Activated CD4-positive, alpha-beta T cell treated with anti-CD3 and anti-CD28 coated beads for 24 hours (primary cell): ENCODE data around the gene FOXK1.
"Not testable (repeated sequence)": the region's sequence is repeated elsewhere in the genome, so short reads cannot be mapped to it uniquely, and the experiment has no call there.

ENCODE experiments used
- DNase-seq, 2 donors: peaks; one replicate each; pipeline ENCODE4 v3.0.0-alpha.2; 2020; ENCODE audit warnings: low read depth in 2 of 2

The FOXK1 gene

DNA sequence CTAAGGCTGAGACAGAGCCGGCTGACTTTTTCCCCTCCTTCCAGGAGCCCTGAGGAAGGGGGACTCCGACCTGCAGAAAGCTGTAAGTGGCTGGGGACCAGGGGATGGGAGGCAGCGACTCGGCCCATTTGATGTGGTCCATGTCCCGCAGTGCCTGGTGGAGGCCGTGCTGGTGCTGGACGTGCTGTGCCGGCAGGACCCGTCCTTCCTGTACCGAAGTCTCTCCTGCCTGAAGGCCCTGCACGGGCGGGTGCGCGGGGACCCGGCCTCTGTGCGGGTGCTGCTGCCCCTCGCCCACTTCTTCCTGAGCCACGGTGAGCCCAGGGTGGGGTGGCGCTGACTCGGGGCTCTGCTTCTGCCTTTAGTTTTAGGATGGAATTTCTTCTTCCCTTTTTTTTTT is 103.3 kb downstream of the FOXK1 start:
- no peak for DNase-seq

DNA sequence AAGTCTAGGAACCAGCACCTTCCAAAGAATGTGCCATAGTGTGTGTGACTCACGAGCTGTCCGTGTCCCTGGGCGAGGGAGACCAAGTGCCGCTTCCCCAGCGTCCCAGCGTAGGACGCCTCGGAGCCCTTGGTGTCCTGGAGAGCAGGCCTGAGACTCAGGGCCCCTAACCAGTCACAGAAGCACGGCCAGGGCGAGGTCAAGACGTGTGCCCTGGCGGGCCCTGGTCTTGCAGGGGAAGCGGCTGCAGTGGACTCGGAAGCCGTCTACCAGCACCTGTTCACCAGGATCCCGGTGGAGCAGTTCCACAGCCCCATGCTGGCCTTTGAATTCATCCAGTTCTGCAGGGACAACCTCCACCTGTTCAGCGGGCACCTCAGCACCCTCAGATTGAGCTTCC is 103.9 kb downstream of the FOXK1 start:
- DNase-seq: no peak

DNA sequence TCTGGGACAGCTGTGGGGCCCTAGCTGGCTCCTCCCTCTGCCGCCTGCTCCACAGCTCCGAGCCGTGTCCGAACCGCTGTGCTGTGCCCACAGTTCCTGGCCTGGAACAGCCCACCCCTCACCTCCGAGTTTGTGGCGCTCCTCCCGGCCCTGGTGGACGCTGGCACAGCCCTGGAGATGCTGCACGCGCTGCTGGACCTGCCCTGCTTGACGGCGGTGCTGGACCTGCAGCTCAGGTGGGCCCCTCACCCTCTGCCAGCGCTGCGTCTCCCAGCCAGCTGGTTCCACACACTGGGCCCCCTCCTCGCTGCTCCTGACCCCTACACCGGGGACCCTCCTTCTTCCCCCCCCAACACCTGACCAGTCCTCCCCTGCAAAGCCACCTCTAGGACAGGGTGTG is 105.4 kb downstream of the FOXK1 start:
- no peak for DNase-seq

DNA sequence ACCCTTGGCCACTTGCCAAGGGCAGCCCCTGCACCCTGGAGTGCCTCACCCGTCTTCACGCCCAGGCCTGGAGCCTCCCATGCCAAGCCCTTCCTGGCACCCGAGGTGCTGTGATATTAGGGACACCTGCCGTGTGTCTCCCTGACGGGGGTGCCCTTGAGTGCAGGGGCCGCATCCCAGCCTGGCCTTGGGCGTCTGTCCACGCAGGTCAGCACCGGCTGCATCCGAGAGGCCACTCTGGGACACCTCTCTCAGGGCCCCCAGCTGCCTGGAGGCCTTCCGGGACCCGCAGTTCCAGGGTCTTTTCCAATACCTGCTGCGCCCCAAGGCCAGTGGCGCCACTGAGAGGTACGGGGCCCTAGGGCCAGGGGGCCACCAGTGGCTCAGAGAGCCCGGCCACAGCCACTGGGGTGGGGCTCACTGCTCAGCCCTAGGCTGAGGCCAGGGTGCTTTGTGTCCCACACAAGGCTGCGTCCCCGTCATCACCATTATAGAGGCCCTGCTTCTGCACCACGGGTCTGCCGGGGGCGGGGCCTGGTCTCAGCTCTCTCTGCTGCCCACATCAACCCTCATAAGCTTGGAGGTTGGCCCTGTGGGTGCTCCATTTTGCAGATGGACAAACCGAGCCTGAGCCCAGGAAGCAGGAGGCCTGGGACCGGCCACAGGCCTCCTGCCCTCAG is 106.0 kb downstream of the FOXK1 start:
- DNase-seq: no peak

DNA sequence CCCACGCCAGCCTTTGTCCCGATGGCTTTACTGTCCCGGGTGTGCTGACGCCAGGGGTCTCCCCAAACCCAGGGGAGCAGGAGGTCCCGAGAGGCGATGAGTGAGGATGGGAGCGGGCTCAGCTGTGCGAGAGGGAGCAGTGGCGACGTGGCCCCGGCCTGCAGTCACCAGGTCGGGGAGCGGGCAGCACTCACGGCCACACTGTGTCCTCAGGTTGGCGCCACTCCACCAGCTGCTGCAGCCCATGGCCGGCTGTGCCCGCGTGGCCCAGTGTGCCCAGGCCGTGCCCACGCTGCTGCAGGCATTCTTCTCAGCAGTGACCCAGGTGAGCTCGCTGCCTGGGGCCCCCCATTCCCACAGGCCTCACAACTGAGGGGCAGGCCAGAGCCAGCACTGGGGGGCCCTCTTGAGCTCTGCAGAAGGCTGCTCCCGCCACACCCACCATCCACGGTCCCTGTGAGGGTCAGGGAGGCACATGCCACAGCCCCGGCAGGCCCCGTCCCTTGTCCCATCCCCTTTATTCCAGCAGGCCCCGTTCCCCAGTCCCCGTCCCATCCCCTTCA is 106.6 kb downstream of the FOXK1 start:
- no peak for DNase-seq

DNA sequence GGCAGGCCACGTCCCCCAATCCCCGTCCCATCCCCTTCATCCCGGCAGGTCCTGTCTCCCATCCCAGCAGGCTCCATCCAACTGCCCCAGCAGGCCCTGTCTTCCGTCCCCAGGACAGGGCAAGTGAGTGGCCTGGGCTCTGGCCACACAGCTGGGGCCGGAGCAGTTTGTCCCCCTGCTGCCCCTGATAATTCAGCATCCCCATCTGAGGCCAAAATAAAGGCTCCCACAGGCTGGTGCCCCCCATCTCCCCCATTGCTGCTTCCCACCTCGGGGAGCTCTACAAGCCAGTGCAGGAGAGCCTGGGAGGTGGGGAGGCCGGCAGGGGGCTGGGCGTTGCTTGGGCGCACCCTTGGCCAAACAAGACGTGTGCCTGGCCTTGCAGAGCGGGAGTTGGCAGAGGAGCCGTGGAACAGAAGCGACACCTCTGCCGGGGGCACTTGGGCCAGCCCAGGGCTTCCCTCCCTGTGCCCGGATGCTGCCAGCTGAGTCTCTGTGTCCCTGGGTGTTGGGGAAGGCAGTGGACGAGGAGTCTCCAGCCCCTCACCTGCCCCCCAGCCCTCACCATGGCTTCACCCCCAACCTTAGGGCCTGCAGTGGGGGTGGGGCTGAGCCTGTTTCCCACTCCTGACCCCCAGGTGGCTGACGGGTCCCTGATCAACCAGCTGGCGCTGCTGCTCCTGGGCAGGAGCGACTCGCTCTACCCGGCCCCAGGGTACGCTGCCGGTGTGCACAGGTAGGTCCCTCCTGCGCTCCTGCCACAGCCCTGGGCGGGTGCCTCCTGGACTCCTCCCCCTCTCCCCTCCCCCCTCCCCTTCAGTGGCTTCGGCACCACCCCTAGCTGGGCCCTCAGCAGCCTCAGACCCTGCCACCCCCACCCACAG is 107.3 kb downstream of the FOXK1 start:
- no peak for DNase-seq

DNA sequence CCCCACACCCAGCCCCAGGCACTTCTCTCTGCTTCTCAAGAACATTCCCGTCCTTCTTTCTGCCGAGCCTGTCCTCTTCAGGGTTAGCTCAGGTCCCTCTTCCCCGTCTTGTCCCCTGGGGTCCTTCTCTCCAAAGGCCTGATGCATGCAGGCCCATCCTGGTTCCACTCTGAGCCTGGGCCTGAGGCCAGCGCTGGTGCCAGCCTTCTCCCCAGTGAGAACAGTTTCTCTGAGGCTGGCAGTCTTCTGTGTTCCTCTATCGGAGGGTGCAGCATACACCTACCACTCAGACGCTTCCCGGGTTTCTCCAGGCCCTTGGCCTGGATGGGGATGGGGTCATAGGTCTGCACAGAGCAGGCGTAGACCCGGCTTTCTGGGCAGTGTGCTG is 108.0 kb downstream of the FOXK1 start:
- DNase-seq: no peak

DNA sequence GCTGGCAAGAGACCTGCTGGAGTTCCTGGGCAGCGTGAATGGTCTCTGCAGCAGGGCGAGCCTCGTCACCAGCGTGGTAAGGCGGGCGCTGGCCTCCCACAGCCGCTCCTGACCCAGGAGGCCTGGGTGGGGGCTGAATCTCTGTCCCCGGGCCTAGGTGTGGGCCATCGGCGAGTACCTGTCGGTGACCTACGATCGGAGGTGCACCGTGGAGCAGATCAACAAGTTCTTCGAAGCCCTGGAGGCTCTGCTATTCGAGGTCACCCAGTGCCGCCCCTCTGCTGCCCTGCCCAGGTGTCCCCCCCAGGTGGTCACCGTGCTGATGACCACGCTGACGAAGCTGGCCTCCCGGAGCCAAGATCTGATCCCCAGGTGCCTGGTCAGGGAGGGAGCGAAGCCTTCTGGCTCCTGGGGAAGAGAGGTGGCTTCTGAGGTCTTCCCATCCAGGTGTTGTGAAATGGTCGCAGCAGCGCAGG is 108.5 kb downstream of the FOXK1 start:
- no peak for DNase-seq

DNA sequence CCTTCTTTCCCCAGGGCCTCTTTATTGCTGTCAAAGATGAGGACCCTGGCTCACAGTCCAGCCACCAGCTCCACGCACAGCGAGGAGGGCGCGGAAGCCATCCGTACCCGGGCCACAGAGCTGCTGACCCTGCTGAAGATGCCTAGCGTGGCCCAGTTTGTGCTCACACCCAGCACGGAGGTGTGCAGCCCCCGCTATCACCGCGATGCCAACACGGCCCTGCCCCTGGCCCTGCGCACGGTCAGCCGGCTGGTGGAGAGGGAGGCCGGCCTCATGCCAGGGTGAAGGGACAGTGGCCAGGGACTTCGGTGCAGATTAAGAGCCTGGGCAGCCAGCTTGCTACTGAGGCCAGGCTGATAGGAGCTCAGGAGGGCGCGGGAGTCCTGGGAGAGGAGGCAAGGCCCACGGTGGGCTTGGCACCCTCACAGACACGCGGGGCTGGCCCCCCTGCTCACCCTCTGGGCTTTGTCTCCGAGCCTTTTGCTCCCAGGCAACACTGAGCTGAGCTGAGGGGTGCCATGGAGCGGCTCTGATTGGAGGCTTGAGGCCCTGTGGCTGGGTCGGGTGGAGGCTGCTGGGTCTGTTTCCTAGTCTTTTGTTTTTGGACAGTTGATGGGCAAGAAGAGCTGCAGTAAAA is 109.1 kb downstream of the FOXK1 start:
- DNase-seq: no peak

DNA sequence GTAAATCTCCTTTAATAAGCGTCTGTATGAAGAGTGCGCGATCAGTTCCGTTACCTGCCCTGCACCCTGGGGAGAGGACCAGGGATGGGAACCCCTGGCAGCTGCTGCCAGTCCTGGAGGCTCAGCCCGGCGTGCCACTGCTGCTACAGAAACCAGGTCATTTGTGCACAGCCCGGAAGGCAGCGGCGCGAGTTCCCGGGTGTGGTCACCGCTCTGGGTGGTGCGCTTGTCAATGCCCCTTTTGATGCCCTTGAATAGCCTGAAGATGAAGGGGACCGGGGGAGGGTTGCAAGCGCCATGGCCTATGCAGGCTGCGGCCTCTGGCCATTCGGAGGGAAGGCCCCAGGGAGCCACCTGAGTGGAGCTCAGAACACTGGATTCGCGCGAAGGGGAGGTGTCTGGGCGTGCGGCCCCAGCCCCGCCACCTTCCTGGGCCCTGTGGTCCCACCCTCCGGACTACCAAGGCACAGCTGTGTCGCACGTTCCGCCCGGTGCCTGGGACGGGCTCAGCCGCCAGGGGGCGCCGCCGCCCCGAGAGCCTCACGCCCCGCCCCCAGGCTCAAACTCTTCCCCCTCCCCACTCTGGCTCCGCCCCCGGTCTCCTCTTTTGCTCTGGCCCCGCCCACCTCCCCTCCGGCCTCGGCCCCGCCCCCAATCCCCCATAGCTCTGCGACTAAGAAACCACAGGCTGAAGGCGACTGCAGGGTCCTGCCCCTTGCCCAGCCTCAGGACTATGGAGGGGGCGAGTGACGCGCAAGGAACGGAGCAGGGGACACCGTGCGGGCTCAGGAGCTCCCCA is 109.8 kb downstream of the FOXK1 start:
- DNase-seq: peak; percentile 73 to 82

DNA sequence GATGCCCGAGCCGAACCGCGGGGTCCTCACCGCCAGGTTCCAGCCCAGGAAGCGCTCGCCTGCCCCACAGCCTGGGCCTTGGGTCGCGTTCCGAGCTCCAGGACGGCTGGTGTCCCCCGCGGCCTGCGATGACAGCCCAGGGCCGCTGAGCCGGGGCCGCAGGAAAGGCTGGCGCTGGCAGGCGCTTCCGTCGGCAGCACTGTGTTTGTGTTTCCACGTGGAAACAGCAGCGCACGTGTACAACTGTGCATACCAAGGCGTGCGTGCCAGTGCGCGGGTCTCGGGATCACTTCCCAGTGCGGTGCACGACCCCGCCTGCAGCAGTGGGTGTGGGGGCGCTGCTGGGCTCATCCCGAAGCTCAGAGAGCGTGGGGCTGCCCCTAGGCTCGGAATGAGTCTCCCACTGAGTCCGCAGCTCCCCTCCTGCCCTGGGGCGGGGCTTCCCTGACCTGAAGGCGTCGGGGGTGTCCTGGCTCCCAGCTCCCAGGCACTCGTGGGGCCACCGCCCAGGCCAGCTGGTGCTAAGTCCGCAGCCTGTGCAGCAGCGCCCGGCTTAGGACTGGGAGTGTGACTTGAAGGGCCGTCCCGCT is 110.5 kb downstream of the FOXK1 start:
- no peak for DNase-seq

DNA sequence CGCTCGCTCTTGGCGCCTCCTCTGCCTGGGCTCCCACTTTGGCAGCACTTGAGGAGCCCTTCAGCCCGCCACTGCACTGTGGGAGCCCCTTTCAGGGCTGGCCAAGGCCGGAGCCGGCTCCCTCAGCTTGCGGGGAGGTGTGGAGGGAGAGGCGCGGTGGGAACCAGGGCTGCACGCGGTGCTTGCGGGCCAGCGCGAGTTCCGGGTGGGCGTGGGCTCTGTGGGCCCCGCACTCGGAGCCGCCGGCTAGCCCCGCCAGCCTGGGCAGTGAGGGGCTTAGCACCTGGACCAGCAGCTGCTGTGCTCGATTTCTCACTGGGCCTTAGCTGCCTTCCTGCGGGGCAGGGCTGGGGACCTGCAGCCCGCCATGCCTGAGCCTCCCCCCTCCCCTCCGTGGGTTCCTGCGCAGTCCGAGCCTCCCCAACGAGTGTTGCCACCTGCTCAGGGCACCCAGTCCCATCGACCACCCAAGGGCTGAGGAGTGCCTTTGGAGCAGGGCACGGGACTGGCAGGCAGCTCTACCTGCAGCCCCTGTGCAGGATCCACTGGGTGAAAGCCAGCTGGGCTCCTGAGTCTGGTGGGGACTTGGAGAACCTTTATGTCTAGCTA is 111.4 kb downstream of the FOXK1 start:
- not testable (repeated sequence) for DNase-seq

DNA sequence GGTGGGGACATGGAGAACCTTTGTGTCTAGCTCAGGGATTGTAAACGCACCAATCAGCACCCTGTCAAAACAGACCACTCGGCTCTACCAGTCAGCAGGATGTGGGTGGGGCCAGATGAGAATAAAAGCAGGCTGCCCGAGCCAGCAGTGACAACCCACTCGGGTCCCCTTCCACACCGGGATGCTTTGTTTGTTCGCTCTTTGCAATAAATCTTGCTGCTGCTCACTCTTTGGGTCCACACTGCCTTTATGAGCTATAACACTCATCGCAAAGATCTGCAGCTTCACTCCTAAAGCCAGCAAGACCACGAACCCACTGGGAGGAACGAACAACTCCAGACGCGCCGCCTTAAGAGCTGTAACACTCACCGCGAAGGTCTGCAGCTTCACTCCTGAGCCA is 112.1 kb downstream of the FOXK1 start:
- DNase-seq: not testable (repeated sequence)

DNA sequence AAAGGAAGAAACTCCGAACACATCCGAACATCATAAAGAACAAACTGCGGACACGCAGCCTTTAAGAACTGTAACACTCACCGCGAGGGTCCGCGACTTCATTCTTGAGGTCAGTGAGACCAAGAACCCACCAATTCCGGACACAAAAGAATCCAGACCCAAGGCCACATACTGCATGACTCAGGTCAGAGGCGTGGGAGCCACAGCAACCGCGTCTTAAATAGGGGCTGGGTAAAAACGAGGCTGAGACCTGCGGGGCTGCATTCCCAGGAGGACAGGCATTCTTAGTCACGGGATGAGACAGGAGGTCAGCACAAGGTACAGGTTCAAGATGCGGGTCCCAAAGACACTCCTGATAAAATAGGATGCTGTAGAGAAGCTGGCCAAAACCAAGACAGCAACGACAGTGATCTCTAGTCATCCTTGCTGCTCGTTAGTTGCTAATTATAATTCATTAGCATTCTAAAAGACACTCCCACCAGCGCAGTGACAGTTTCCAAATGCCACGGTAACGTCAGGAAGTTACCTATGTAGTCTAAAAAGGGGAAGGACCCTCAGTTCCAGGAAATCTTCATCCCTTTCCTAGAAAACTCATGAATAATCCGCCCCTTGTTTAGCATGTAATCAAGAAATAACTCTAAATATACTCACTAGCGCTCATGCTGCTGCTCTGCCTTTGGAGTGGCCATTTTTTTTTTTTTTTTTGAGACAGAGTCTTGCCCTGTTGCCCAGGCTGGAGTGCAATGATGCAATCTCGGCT is 112.7 kb downstream of the FOXK1 start:
- DNase-seq: no peak

DNA sequence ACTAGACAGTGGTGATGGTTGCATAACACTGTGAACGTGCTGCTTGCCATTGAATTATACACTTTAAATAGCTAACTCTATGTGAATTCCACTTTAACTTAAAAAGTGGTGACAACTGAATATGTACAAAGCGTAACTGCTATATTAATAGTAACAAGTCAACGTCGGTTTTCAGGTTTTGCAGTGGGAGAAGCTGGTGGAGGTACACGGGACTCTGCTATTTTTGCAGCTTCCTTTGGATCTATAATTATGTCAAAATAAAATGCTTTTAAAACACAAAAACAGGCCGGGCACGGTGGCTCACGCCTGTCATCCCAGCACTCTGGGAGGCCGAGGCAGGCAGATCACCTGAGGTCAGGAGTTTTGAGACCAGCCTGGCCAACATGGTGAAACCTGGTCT is 114.4 kb downstream of the FOXK1 start:
- DNase-seq: no peak

DNA sequence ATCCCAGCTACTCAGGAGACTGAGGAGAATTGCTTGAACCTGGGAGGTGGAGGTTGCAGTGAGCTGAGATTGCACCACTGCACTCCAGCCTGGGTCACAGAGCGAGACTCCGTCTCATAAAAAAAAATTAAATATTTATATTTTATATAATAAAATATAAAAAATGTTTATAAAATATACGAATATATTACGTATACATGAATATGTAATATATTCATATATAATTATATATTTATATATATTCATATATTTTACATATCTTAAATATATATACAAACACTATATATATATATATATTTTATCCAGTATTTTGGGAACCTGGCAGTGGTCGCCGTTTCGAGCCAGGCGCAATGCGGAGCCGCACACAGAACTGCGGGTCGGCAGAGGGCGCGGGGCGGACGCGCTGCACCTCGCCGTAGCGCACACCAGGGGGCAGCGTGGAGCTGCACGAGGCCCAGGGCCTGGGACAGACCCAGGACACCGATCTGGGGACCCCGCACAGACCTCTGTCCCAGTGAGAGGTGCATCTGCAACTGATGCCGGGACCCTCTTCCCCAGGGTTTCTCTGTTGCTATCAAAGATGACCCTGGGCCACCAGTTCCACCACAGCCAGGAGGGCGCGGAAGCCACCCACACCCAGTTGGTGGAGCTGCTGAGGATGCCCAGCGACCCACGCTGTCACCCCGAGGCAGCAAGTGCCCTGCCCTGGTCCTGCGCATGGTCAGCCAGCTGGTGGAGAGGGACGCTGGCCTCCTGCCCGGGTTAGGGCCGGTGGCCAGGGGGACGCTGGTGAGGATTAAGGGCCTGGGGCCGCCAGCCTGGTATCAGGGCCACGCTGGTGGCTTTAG is 116.0 kb downstream of the FOXK1 start:
- peak; percentile 34 to 53 for DNase-seq

DNA sequence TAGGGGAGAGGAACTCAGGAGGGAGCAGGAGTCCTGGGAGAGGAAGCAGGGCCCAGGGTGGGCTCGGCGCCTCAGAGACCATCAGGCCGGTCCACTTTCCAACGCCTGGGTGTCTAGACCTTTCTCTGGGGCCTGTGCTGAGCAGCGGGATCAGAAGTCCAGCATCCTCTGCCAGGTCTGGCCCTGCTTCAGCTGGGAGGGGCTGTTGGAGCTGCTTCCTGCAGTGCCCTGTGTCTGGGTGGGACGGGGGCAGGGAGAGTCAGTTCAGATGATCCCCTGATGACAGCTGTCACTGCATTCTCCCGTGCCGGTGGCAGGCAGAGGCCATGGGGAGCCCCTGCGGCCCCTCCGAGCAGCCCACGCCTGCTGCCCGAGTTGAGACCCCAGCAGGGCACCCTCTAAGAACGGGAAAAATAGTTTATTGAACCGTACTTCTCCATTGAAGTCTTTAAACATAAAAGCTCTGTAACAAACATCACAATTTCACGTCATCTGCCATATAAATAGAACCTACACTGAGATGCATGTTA is 116.7 kb downstream of the FOXK1 start:
- no peak for DNase-seq

DNA sequence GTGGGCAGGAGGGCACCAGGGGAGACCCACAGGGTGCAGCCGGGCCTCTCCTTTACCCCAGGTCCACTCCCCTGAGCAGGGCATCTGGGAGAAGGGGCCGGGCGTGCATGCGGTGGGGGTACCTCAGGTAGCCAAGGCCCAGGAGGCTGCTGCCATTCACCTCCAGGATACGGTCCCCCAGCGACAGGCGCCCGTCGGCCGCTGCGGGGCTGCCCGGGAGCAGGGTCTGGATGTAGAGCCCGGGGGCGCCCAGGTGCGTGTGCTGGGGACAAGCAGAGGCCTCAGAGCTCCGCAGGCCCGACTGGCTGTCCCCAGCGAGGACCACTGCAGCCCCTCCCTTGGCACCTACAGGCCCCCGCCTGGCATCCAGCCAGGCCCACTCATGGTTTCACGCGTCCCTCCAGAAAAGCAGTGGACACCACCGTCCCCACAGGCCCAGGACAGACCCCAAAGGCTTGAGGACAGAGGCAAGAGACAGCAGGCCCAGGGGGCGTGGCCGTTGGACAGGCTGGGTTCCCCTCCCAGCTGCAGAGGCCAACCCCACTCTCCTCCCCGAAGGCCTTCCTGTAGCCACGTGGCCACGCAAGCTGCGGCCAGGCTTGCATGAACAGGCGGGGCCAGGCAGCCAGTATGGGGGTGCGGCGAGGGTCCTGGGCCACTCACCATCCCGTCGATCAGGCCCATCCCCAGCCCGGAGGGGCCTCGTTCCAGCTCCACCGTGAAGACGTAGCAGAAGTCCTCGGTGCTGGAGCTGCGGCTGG is 117.6 kb downstream of the FOXK1 start:
- DNase-seq: no peak
